AG04450 (cell line): ENCODE data around the gene SMYD2. TPM values are rescaled to one million over a fixed set of nuclear protein-coding genes. Genes with fewer than 3 reads are reported as not detected.

Source experiments
- CTCF ChIA-PET: fragments of 300-600, 350-600 bp; formaldehyde crosslinking; extraction: SDS; loops from one replicate; lab custom pipeline; 2022; ENCODE audit warnings: antibody characterized with exemption, inconsistent platforms; lab: Charles Lee
- POLR2A ChIA-PET: fragments of 350-600 bp; formaldehyde crosslinking; extraction: SDS; loops from one replicate; lab custom pipeline; 2021; ENCODE audit warnings: antibody characterized with exemption, inconsistent platforms; lab: Yijun Ruan, JAX
- DNase-seq: peaks from one replicate; pipeline ENCODE4 v3.0.0-alpha.2; 2011; ENCODE audit warnings: low read depth, low spot score
- H3K27ac ChIP-seq: one replicate; pipeline ENCODE4 v1.5.1; 2012; ENCODE audit warnings: low read depth, low read length, control low read depth
- H3K27me3 ChIP-seq: one replicate; pipeline ENCODE4 v1.6.0; 2012; ENCODE audit warnings: low read length; ENCODE audit not compliant: control insufficient read depth, insufficient read depth
- H3K4me3 ChIP-seq: 2 replicates; pipeline ENCODE4 v1.5.1; 2011; ENCODE audit warnings: mild to moderate bottlenecking, low read depth, low read length, control low read depth
- H3K9me3 ChIP-seq: 2 replicates; pipeline ENCODE4 v1.5.1; 2012; ENCODE audit warnings: low read length; ENCODE audit not compliant: control insufficient read depth, insufficient read depth
- polyA plus RNA-seq: library from polyadenylated mRNA; depleted of rRNA; stranded (reverse); fragments of >200 nt; gene quantifications from 2 replicates; pipeline ENCODE4 v1.2.3, GENCODE V29; 2011
- TF ChIP-seq, protein P1 (sequence below): IDR thresholded peaks from 2 replicates; pipeline ENCODE4 v1.5.1; 2011; ENCODE audit warnings: low read depth, low read length, control low read depth, inconsistent platforms

Gene SMYD2
- polyA plus RNA-seq, 1 experiment, result 54.7 TPM

DNA sequence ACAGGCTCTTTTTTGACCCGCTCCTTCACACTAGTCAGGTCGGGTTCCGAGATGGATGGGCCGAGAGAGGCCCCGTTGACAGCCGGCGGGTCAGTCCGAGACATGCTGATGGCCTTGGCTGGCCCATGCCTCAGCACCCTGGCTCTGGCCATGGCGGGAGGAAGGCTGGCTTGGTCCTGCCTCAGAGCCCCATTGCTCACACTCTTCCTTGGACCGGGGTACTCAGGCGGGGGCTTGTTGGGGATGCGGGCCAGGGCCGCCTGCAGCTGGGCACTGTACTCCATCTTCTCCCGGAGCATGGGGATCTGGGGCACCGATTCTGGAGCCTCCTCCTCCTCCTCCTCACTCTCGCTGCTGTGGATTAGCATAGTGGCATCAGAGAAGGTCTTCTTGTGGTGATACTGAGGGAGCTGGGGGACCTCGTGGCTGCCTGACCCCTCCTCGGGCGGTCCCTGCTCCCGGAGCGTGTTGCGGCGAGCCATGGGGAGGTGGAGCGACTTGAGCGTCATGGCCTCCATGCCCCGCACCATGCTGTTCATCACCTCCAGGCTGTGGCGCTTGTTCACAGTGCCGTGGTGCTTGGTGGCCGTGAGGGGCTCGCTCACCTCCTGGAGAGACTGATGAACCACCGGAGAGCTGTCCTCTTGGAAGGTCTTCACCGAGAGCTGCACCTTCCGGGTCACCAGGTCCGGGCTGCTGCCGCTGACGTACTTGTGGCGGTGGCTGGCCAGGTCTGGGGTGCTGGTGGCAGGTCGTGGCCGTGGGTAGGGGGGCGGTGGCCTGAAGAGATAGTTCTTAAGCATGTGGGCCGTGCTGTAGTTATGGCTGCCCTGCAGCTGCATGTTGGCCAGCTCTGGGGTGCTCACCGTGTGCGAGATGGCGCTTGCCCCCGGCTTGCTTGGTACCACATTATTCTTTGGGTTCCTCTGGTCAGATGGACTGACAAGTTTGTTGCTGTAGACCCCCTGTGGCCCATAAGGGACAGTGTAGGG is 102.7 kb downstream of the SMYD2 start:
- no peaks in the 10 kb centered on the region for H3K27me3 ChIP-seq
- H3K27ac ChIP-seq, result no peak overlapping the region
- ChIA-PET POLR2A (no interaction called here), CTCF (no interaction called here)
- no peak for DNase-seq
- TF ChIP-seq, protein P1, sequence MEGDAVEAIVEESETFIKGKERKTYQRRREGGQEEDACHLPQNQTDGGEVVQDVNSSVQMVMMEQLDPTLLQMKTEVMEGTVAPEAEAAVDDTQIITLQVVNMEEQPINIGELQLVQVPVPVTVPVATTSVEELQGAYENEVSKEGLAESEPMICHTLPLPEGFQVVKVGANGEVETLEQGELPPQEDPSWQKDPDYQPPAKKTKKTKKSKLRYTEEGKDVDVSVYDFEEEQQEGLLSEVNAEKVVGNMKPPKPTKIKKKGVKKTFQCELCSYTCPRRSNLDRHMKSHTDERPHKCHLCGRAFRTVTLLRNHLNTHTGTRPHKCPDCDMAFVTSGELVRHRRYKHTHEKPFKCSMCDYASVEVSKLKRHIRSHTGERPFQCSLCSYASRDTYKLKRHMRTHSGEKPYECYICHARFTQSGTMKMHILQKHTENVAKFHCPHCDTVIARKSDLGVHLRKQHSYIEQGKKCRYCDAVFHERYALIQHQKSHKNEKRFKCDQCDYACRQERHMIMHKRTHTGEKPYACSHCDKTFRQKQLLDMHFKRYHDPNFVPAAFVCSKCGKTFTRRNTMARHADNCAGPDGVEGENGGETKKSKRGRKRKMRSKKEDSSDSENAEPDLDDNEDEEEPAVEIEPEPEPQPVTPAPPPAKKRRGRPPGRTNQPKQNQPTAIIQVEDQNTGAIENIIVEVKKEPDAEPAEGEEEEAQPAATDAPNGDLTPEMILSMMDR, result no peak
- H3K9me3 ChIP-seq, result peaks cover 5% of the 10 kb centered on the region; the same call in 1 of the 2 replicates
- H3K4me3 ChIP-seq, result no peak overlapping the region

DNA sequence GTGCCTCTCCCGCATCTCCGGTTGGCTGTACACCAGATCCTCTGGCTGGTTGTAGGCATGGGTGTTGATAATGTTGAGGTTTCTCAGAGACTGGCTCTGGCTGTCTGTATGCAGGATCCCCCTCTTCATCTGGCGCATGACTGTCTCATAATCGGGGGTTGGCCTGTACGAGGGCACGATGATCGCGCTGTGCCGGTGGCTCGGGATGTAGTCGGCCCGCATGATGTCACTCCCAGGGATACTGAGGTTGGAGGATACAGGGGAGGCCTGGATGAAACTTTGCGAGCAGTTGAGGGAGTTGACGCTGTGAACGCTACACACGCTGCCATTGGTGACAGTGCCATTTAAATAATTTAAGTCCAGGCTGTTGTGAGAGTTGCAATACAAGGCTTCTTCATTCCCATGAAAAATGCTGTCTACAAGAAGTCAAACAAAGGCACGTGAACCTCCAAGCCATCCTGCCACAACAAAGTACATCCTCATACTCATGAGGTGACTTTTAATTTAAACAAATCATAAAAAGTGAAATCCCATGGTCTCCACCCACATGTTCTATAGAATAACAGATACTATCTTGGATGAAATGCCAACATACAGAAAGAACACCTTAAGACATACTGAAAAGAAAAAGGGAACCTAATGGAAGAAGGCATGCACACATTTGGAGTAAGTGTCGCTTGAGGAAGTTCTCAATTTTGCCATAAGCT is 103.6 kb downstream of the SMYD2 start:
- TF ChIP-seq, protein P1, result no peak
- Histone ChIP-seq H3K4me3 (no peak overlapping the region), H3K27ac (no peak overlapping the region), H3K27me3 (no peaks in the 10 kb centered on the region), H3K9me3 (peaks cover 5% of the 10 kb centered on the region; the same call in 1 of the 2 replicates)
- POLR2A ChIA-PET, result no interaction called here
- DNase-seq, result no peak
- CTCF ChIA-PET, result no interaction called here

DNA sequence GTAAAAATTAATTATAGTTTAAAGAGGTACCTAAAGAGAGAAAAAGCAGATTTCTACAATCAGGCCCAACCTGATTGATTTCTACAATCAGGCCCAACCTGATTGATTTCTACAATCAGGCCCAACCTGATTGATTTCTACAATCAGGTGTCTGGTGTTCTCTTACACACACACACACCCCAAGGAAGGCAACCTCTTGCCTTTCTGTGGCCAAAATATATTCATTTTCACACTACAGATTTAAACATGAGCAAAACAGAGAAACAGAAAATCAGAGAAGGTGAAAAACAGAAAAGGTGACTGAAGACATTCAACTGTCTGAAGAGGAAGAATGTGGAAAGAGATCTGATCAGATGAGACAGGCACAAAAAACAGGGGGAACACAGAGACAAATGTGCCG is 104.5 kb downstream of the SMYD2 start:
- CTCF ChIA-PET, result no interaction called here
- POLR2A ChIA-PET, result no interaction called here

DNA sequence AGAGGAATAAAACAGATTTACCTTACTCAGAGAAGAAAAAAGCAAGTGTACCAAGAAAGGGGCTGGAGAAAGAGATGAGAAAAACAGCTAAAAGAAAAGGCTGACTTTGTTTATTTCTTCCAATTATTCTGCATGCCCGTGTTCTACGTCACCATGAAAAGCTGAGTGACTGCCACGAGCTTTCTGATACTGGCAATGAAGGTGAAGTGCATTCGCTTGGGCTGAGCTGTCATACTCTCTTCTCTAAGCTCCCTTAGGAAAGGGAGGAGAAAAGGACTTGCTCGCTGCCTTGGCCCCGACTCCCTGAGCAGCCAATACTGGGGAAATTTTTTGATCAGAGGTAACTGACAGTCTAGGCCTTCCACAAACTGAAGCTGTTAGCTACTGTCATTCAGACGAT is 105.4 kb downstream of the SMYD2 start:
- H3K9me3 ChIP-seq, result peaks cover 5% of the 10 kb centered on the region; the same call in 1 of the 2 replicates
- ChIA-PET POLR2A (no interaction called here), CTCF (interaction anchor here (0.7 to 3.8 kb wide), 2 partner anchors 54 to 199 kb away, joined by 3 to 16 read pairs; no protein-coding TSS in a partner anchor)
- H3K4me3 ChIP-seq, result no peak overlapping the region
- TF ChIP-seq, protein P1, result no peak
- no peak overlapping the region for H3K27ac ChIP-seq
- H3K27me3 ChIP-seq, result no peaks in the 10 kb centered on the region
- no peak for DNase-seq

More for the DNA sequence above, 104.5 kb downstream of the SMYD2 start:
- no peak overlapping the region for H3K27ac ChIP-seq
- H3K27me3 ChIP-seq, result no peaks in the 10 kb centered on the region
- TF ChIP-seq, protein P1, result no peak
- no peak overlapping the region for H3K4me3 ChIP-seq
- peaks cover 5% of the 10 kb centered on the region; the same call in 1 of the 2 replicates for H3K9me3 ChIP-seq
- no peak for DNase-seq
